HepG2 (cell line): ENCODE data around the gene SETD1A. TPM values are rescaled to one million over a fixed set of nuclear protein-coding genes. Genes with fewer than 3 reads are reported as not detected.

Source experiments
- ETS1 ChIP-seq: sonication (generic); formaldehyde crosslinking; IDR thresholded peaks from 2 replicates; pipeline ENCODE4 v1.4.0; 2020; ENCODE audit warnings: missing genetic modification reagents
- HMGA1 ChIP-seq: sonication (generic); formaldehyde crosslinking; conservative IDR thresholded peaks from 2 replicates; pipeline ENCODE4 v1.4.0; 2020; ENCODE audit warnings: missing genetic modification reagents
- IKZF4 ChIP-seq: sonication (generic); formaldehyde crosslinking; IDR thresholded peaks from 2 replicates; pipeline ENCODE4 v1.5.1; 2020; ENCODE audit warnings: borderline replicate concordance, mild to moderate bottlenecking, low read depth, missing genetic modification reagents; ENCODE audit errors: not compliant biosample characterization
- PCBP2 ChIP-seq: fragments of 200-400 bp; formaldehyde crosslinking; optimal IDR thresholded peaks from 2 replicates; pipeline ENCODE3; 2018; ENCODE audit warnings: low read length, low read depth; ENCODE audit not compliant: poor library complexity, severe bottlenecking
- PREB ChIP-seq: sonication (generic); formaldehyde crosslinking; IDR thresholded peaks from 2 replicates; pipeline ENCODE4 v1.4.0; 2020; ENCODE audit warnings: missing genetic modification reagents
- ZBTB1 ChIP-seq: sonication (generic); formaldehyde crosslinking; IDR thresholded peaks from 2 replicates; pipeline ENCODE4 v1.4.0; 2020; ENCODE audit warnings: missing genetic modification reagents, borderline replicate concordance
- ZHX2 ChIP-seq, 2 experiments: sonication (generic) in 1 of 2; formaldehyde crosslinking in 1 of 2; IDR thresholded peaks; 2 replicates each; pipeline versions ENCODE4 v1.6.1 to v1.9.0; 2014 to 2022; ENCODE audit warnings: antibody characterized with exemption in 1 of 2, borderline replicate concordance in 1 of 2, inconsistent platforms in 1 of 2, low read depth in 1 of 2, missing genetic modification reagents in 1 of 2
- ZNF160 ChIP-seq: sonication (generic); formaldehyde crosslinking; IDR thresholded peaks from 2 replicates; pipeline ENCODE4 v1.8.0; 2022; ENCODE audit warnings: mild to moderate bottlenecking, inconsistent platforms, missing genetic modification reagents
- ZNF263 ChIP-seq: sonication (generic); formaldehyde crosslinking; IDR thresholded peaks from 2 replicates; pipeline ENCODE4 v1.4.0; 2020; ENCODE audit warnings: missing genetic modification reagents
- ZNF563 ChIP-seq: sonication (generic); formaldehyde crosslinking; IDR thresholded peaks from 2 replicates; pipeline ENCODE4 v1.8.0; 2022; ENCODE audit warnings: mild to moderate bottlenecking, moderate library complexity, missing genetic modification reagents
- ZNF710 ChIP-seq: sonication (generic); formaldehyde crosslinking; IDR thresholded peaks from 2 replicates; pipeline ENCODE4 v1.5.0; 2020; ENCODE audit warnings: mild to moderate bottlenecking, missing genetic modification reagents, borderline replicate concordance
- ZSCAN5A ChIP-seq: sonication (generic); formaldehyde crosslinking; IDR thresholded peaks from 2 replicates; pipeline ENCODE4 v1.8.0; 2022; ENCODE audit warnings: mild to moderate bottlenecking, missing genetic modification reagents, borderline replicate concordance
- polyA plus RNA-seq, 8 experiments: library from polyadenylated mRNA; depleted of rRNA in 3 of 8; stranded (reverse) in 7 of 8; unstranded in 1 of 8; fragments of >200 nt; fragmentation: Illumina TruSeq in 4 of 8; extraction: Trizol in 4 of 8; gene quantifications; 2 replicates each; pipeline versions ENCODE4 v1.2.1 to v1.2.3, GENCODE V29; 2011 to 2016; ENCODE audit warnings: low read depth in 4 of 8, missing spikeins in 1 of 8, mixed read lengths in 1 of 8; ENCODE audit not compliant: insufficient read depth in 1 of 8
- total RNA-seq, 5 experiments: library from RNA; depleted of rRNA; stranded (reverse); fragments of >200 nt; fragmentation: Illumina TruSeq; extraction: Trizol; gene quantifications; 2 replicates each; pipeline ENCODE4 v1.2.3, GENCODE V29; 2016; ENCODE audit warnings: low read depth in 1 of 5

The SETD1A gene
- total and polyA plus RNA-seq, 2 of the 13 experiments (the other 11 are each of a cell fraction or from before 2014, with no cell fraction given), result 3.8 to 5.6 TPM

- TF ChIP-seq ZHX2 (IDR thresholded peaks at IDR 0.05; ENCODE audit: low read depth) (peak; percentile 17), ZHX2 (CRISPR knock-in tag; IDR thresholded peaks at IDR 0.05; ENCODE audit: borderline replicate concordance) (peak; percentile 67; the same call in 1 of the 2 replicates), ETS1 (CRISPR knock-in tag) (0 out of 2 replicates have a peak, but pooled peaks have one; percentile 28), ZNF160 (CRISPR knock-in tag) (peak; percentile 40; the same call in 1 of the 2 replicates), IKZF4 (CRISPR knock-in tag) (no peak), HMGA1 (CRISPR knock-in tag) (no peak), ZNF710 (CRISPR knock-in tag) (peak; percentile 74; the same call in 1 of the 2 replicates), PREB (CRISPR knock-in tag) (no peak), ZNF263 (CRISPR knock-in tag) (no peak), ZSCAN5A (CRISPR knock-in tag) (peak; percentile 70; the same call in 1 of the 2 replicates), ZNF563 (CRISPR knock-in tag) (peak; percentile 64), PCBP2 (no peak), ZBTB1 (no peak)
These were observed 39.6 kb downstream of the SETD1A start (continued) for GRCh38 chr16:30996985-30997724.
